ENCODE measurements around the gene POLD2.

POLD2 gene

DNA sequence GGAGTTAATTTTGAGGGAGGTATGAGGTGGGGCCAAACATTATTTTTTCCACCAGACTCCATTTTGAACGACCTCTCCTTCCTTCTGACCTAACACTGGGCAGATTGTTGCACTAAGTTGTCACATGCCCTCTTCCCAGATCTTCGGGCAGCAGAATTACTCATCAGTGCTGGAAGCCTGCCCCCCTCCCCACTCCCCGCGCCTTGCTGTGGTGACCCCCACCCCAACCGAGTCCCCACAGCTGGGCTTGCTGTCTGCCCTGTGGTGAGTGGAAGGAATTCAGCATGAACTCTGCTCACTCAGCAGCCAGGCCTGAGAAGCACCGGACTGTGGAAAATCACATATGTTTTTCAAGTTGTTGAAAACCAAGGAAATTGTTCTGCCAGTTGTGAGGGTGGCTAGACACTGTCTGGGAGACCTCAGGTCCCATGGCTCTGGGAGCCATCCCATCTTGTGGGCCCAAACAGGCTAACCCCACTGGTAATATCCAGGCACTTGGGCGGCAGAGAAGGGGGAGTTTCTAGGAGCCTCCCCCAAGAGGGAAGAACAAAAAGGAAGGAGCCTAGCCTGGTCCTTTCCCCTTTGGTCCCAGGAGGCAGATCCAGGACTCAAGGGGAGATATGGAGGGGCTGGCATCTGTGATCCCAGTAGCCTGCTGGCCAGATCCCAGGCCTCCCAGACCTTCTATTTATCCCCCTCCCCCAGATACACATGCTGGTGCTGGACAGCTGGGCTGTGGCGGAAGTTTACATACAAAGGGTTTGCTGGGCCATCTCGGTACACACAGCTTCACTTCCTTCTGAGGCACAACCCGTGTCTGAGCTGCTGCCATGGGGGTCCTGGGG is 22.7 kb downstream of the POLD2 start:
- no peak for DNase-seq

DNA sequence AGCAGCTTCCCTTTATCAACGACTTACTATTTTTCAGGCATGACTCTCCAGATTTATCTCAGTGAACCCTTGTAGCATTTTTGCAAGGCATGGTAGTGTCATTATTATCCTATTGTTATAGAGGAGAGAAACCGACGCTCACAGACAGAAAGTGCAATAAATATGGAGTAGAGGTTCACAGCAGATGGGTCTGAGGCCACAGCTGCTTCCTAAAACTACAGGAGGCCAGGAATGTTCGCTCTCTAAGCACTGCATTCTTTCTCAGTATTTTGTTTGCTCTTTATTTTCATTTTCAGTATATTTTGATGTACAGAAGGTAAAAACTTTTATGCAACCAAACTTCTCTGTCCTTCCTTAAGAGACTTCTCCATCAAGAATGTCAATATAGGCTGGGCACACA is 23.7 kb downstream of the POLD2 start:
- no peak for DNase-seq

DNA sequence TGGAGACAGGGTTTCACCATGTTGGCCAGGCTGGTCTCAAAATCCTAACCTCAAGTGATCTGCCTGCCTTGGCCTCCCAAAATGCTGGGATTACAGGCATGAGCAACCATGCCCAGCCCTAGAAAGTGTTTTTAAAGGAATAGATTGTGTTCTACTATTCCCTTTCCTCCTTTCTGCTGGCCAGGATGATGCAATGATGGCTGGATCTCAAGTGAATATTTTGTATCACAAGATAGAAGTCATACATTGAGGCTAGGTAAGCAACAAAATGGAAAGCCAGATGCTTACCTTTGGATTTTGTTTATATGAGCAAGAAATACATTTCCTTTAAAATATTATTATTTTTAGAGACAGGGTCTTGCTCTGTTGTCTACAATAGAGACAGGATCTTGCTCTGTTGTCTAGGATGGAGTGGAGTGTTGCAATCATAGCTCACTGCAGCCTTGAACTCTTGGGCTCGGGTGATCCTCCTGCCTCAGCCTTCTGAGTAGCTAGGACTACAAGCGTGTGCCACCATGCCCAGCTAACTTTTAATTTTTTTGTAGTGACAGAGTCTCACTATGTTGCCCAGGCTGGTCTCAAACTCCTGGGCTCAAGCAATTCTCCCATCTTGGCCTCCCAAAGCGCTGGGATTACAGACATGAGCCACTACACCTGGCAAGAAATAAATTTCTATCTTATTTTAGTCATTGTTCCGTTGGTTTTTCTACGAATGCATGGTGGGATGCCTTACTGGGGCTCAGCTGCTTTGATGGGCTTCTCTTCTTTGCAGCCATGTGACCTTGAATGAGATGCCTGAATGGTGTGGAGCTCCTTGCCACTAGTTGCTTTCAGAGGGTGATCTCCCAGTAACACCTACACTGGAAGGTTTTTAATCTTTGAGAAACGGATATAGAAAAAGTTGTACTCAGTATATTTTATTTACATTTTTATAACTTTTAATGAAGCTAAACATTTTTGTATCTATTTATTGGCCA is 25.0 kb downstream of the POLD2 start:
- DNase-seq = no peak

DNA sequence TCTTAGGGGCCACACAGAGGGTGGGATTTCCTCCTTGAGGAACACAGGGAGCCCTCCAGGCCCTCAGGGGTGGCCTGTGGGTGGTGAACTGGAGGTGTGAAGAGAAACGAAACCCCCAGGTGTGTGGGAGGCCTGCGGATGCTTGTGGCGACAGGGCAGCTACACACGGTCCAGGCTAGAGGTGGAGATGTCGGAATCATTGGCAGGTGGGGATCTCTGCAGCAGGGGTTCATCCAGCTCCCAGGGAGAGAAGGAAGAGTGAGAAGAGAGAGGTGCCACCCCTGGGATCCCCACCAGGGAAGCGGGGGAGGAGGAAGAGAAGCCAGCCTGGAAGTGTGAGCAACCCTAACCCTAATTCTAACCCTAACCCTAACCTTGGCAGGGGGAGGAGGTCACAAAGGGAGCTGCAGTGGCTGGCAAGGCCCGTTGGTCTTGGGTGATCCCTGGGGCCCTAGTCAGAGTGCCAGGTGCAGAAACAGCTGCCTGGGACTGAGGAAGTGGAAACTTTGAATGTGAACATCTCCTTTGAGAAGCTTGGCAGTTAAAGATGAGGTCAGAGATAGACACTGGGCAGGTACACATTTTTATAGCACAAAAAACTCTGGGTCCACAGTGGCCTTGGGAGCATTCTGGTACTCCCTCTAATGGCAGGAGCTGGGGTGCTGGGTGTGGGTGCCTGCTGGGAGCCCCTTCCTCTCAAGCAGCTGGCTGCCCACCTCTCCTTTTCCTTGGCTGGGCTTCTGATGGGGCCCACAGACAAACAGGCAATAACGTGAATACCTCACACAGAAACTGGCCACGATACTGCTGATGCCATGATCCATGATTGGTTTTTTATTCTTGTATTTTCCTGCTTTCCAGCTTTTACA is 26.1 kb downstream of the POLD2 start:
- DNase-seq = no peak

DNA sequence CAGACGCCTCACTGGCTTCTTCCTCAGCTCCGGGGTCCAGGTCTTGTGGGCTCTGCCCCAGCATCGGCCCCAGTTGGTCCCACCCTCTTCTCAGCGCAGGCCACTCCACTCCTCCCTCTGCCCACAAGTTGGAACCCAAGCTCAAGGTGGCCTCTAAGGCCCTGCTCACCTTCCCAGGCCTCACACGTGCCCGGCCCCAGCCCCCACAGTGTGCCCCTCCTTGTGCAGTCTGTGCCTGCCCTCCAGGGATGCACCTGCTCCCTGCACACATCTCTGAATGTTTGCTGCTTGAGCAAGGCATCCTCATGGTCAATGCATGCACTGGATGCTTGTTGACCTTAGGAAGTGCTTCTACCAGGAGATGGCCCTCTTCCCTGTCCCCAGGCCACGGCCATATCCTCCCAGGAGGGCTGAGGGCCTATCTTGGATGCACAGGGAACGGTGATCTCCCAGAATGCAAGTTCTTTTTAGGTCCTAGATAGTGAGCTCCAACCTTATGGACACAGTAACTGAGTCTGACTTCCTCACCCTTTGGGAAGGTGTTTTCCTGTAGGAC is 26.9 kb downstream of the POLD2 start:
- no peak for DNase-seq

DNA sequence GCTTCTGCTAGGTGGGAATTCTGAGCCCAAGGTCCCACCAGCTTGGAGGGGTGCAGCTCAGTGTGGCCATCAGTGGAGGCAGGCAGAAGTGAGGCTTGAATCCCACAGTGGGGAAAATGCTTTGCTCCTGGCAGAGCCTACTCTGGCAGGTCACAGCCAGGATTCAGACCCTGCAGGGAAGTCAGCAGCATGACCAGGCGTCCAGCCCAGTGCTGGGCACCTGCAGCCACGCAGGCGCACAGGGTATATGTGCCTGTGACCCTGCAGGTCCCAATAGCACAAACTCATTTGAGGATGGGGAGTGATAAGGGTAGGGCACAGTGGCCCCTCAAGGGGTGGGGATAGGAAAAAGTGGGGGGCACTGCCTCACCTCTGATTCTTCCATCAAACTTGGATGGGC is 27.6 kb downstream of the POLD2 start:
- no peak for DNase-seq

DNA sequence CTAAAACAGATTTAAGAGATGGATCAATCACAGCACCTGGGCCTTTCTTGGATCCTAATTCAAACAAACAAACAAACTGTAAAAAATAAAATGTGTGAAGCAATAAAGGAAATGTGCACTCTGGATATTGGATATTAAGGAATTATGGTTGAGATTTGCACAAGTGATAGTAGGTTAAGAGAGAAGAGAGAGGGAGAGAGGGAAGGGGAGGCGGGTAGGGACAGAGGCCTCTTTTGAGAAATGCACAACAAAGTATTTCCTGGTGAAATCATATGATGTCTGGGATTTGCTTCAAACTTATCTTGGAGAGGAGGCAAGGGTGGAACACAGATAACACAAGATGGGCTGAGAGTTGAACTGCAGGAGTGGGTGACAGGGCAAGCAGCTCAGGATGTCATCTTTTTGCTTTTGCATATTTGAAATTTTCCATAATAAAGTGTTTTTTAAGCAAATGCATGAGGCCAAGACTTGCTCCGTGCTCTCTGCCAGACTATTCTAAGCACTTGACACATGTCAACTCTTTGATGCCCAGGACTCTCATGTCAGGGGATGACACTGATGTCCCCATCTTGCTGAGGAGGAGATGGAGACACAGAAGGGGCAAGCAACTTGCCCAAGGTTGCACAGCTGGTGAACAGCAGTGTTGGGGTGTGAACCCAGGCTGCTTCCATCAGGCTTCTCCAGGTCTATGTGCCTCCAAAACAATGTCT is 28.3 kb downstream of the POLD2 start:
- no peak for DNase-seq

DNA sequence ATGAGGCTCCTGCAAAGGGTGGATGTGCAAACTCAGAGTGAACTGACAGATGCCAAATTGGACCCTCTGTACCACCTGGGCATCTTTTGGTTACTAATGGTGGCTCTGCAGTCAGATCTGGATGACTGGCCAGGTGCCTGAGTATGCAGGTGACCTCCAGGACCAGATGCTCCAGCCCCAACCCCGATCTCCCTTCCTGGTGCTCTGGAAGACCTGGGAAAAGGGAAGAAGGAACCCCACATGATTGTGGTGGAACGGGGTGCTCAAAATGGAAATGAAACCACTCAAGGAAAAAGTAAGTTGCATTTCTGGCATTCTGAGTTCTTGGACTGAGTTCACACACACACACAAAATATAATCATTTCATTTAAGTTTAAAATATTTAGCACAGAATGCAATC is 29.0 kb downstream of the POLD2 start:
- no peak for DNase-seq

DNA sequence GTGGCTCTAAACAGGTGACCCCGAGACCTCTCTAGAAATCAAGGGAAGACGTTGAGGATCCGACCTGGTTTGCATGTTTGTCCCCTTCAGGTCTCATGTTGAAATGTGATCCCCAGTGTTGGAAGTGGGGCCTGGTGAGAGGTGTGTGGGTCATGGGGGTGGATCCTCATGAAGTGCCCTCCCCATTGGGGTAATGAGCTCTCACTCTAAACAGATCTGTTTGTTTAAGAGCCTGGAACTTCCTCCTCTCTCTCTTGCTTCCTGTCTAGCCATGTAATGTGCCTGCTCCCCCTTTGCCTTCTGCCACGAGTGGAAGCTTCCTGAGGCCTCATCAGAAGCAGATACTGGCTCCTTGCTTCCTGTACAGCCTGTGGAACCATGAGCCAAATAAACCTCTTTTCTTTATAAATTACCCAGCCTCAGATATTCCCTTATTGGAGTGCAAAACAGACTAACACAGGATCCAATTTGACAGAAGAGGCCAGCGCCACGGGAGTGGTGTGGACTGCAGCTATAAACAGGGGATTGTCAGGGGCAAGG is 30.2 kb downstream of the POLD2 start:
- DNase-seq = no peak

DNA sequence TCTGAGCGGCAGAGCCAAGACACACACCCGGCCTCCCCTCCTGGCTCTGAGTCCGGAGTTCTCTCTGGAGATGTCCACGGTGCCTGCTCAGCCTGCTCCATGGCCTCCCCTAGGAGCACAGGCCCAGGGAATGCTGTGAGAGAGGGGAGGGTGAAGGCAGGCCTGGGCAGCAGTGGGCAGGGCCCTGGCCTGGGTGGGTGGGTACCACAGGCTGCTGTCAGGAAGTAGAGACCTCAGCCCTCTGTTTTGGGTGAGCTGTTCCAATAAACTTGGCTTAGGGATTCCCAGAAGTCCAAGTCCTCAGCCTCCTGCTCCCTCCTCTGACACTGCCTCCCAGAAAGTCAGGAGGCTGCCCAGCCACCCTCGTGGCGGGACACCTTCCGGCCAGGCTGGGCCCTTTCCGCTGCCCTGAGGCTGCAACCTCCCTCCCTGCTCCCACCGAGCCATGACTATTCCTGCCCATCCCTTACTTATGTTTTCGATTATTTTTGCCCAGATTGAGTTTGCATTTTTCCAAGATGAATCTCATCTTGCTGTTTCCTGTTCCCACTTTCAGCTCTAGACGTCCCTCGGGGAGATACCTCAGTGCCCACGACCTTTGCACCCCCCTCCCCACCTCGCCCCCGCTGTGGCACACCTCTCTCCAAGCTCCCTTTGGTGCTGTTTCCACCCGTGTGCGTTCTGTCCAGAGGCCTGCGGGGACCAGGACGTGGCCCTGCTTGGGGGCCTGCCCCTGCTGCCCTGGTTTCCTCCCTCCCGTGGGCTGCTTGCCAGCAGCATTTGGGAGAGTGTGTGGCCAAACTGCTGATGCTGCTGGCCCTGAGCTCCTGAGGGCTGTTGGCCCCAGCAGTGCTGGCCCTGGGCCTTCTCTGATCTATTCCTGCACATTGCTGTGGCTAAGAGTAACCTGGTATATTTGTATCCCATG is 35.2 kb downstream of the POLD2 start:
- no peak for DNase-seq

DNA sequence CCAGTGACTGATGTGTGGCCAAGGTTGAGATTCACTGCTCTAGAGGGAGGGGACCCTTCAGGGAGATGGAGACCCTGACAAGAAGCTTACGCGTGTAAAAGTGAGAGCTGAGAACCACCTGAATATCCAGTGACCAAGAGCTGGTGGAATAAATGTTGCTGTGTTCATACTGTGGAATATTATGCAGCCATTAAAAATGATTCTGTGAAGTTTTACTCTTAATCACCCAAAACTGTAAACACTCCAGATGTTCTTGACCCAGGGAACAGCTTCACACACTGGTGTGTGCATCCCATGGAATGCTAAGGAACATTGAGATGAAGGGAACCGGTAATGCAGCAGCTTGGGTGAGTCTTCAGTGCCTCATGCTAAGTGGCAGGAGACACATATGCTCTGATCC is 36.7 kb downstream of the POLD2 start:
- no peak for DNase-seq

DNA sequence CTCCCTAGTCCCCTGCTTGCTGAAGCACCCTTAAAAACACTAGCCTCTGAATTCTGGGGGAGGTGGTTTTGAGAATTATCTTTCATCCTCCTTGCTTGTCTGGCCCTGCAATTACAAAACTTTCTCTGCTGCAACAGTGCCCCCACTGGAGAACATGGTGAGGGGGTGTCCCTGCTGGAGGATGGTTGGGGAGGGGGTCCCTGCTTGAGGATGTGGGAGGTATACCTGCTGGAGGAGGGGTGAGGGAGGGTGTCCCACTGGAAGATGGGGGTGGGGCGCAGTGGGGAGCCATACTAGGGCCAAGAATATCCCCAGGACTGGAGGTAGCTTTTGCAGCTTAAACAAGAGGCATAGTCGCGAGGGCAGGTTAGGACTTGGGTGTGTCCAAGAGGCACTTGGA is 37.8 kb downstream of the POLD2 start:
- no peak for DNase-seq

DNA sequence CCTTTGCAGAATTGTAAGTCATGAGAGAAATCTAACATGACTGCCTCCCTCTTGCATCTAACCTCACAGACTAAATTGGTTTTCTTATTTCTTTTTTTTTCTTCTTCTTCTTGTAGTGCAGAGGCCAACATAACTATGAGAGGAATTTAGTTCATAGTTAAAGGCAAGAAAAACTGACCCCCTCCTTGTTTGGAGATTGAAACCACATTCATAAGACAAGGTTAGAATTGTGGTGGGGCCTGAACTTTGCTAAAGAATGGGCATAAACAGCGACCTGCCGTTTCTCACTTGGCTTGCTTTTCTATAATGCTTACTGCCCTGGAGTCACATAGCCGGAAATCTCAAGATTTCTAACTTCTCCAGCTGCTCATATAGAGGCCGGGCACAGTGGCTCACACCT is 38.6 kb downstream of the POLD2 start:
- no peak for DNase-seq

DNA sequence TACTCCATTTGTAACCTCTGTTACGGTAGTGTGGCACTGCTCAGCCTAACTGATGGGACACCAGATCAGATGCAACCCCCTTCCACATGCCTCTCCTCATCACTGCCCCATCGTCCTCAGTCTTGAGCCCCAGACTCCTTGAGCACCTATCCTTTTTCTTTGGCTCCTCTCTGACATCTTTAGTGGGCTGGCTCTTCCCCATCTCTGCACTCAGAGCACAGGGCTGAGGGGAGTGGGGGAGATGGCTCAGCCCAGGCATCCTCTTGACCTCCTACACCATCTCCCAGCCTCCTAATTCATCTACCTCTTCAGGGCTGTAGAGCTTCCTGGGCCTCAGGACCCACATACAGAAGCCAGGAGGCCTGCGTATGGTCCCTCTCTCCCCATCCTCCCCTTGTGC is 39.6 kb downstream of the POLD2 start:
- DNase-seq = no peak

DNA sequence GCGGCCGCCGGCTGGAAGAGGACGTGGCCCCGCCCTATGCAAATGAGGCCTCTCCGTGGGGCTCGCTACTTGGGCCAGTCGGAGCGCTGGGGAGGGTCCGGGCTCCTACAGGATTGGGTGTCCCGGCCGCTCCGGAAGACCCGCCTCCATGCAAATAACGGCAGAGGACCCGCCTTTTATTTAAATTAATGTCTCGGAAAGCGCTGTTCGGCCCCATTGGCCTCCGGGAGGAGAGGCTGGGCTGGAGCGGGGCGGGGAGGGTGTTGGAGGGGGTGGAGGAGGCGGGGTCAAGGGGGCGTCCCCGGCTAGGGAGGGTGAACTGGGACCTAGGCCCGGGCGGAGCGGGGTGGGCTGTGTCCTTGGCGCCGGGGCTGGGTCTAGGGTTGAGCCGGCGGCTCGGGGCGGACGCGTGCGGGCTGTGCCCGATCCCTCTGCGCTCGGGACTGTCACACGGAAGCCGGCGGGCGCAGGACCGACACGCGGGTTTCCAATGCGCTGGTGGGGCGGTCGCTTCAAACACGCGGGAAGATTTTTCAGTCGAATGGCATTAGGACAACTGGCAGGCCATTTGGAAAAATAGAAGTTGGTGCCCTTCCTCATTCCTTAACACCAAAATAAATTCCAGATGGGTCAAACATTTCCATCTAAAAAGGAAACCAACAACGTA is 40.7 kb downstream of the POLD2 start:
- peak; percentile 93 for DNase-seq

DNA sequence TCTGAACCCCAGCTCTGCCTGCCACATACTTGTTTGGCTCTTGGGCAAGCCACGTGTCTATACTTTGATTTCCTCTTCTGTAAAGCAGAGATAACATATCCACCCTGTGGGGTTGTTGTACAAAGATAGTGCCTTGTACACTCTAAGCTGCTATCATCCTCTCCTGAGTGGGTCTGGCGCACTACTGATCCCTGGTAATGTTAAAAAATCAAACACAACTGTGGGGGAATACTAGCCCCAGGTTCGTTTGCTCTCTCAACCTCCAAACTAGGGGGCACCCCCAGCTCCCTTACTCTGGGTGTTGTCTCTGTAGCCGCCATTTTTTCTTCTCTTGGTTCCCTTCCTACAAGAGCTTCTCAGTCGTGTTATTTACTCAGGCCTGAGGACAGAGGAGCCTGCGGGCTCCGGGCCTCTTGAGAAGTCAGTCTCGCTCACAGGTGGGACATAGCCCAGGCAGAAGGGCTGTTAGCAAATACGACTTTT is 42.0 kb downstream of the POLD2 start:
- DNase-seq = no peak

DNA sequence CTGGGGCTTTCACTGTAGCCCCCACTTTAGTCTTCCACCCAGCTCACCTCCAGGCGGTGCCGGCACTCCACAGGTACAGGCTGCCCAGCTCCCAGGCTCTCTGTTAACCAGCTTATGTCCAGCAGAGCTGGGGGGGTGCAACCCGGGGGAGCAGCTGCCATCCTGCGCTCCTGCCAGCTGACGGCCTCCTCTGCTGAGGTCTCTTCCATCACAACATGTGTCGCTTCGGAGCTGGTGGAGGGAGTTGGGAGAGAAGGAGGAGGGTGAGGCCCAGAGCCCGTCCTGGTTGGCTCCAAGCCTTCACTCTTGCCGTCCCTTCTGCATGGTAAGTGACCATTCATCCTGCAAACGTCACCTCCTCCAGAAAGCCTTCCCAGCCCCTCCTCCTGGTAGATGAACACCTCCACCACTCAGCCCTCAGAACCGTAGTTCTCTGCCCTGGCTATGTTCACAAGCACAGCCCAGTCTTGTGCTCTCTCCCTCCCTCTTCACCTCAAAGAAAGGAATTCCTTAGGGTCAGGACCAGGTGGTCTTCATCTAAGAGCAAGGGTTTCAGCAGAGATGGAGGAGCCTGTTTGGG is 42.6 kb downstream of the POLD2 start:
- no peak for DNase-seq

DNA sequence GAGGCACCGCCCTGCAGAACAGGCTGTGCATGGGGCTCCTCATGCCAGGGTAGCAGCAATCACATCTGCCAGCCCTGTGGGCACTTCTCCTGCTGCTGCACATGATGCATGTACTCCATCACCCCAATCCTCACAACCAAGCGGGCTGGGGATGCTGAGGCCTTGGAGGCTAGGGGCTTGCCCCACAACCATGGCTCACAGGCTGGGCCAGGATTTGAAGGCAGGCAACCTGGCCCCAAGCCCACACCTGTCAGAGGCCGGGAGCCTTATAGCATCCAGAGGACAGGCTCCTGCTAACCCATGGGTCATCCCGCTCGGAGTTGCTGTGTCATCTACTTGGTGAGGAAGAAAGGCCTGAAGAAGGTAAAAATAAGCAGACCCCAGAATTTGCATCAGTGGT is 43.2 kb downstream of the POLD2 start:
- no peak for DNase-seq

DNA sequence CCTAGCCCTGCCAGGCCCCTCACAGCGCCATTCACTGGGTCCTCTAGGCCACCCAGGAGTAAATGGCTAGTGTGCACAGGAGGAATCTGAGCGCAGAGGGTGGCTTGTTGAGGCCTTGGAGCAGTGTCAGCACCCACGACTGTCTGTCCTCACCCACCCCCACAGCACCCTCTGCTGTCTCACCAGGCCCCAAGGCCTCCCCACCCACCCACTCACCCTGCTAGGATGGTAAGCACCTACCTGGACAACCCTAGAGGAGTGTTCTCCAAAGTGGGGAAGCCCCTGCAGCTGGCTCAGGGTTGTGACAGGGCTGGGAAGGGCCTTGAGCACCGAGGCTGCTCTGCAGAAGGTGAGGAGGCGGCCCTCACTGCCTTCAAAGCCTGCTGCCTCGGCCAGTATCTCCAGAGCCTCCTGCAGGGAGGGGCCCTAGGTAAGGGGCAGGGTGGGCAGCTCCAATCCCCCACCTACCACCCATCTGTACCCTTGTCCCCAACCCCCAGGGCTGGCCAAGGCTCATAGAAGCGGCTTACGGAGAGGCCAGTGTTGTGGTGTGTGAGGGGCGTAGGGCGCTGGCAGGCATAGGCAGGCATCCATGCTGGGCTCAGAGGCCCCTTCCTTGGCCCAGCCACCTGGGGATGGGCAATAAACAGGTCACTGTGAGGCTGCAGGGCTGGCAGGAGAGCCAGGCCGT is 43.9 kb downstream of the POLD2 start:
- no peak for DNase-seq

All from activated T-cell treated with anti-CD3 and anti-CD28 coated beads for 4 hours (primary cell).